Left lung (tissue), 10 donors: ENCODE measurements around the gene TMEM233. TPM values are rescaled to one million over a fixed set of nuclear protein-coding genes. Genes with fewer than 3 reads are reported as not detected.
A peak's percentile ranks its signal among the peaks of the same experiment; 100 is the strongest.

Experiments
- ATAC-seq: fragments of 200-7000 bp; cut with Tn5 transposase; one replicate; pipeline ENCODE4 v1.9.1; 2020; ENCODE audit warnings: moderate library complexity
- DNase-seq, 4 donors: peaks; one replicate each; pipeline ENCODE4 v3.0.0-alpha.2; 2013 to 2020
- H3K27ac ChIP-seq, 2 donors: fragments of 200-600 bp; sonication (generic) in 1 of 2; one replicate each; pipeline versions ENCODE4 v1.5.0 to v1.8.0; 2020 to 2021
- H3K27me3 ChIP-seq, 2 donors: fragments of 200-600 bp; sonication (generic) in 1 of 2; one replicate each; pipeline versions ENCODE4 v1.5.0 to v1.8.0; 2020 to 2021
- H3K36me3 ChIP-seq, 2 donors: fragments of 200-600 bp; sonication (generic) in 1 of 2; one replicate each; pipeline versions ENCODE4 v1.5.0 to v1.8.0; 2020 to 2021
- H3K4me1 ChIP-seq, 2 donors: fragments of 200-600 bp; one replicate each; pipeline ENCODE4 v1.8.0; 2021
- H3K4me3 ChIP-seq, 2 donors: fragments of 200-600 bp; sonication (generic) in 1 of 2; one replicate each; pipeline versions ENCODE4 v1.5.0 to v1.8.0; 2020 to 2021; ENCODE audit warnings: mild to moderate bottlenecking in 1 of 2
- H3K9me3 ChIP-seq, 2 donors: fragments of 200-600 bp; sonication (generic) in 1 of 2; one replicate each; pipeline versions ENCODE4 v1.5.0 to v1.8.0; 2020 to 2021
- intact Hi-C, 2 donors: fragments of 100-400 bp; cut with DNase I; formaldehyde crosslinking; loops; one replicate each; pipeline versions ENCODE4 v1.11.2 to v1.14.2; 2022
- polyA plus RNA-seq, 6 donors: library from polyadenylated mRNA; unstranded; fragments of 120-200 nt; gene quantifications; one replicate each; pipeline ENCODE4 v1.2.1, GENCODE V29; 2013; ENCODE audit not compliant: insufficient read length in 6 of 6
- total RNA-seq, 2 donors: library from RNA; stranded (reverse); fragmentation: NEBNext Ultra II Directional; extraction: Animal tissue kit (Norgen Biotek cat#: 25700); gene quantifications; one replicate each; pipeline ENCODE4 v1.2.1, GENCODE V29; 2021
- TF ChIP-seq, protein P1 (sequence below), 2 donors: fragments of 200-600 bp; sonication (generic) in 1 of 2; IDR thresholded peaks; one replicate each; pipeline versions ENCODE4 v1.5.0 to v1.8.0; 2021; ENCODE audit warnings: antibody characterized with exemption in 2 of 2
- donor health status: DM: no; HTN: yes; CAD: no.
- donor health status: DM: no; HTN: no; CAD: no.

The TMEM233 gene
- total and polyA plus RNA-seq, 8 donors = 0.79 to 2.7 (median 1.5) TPM

DNA sequence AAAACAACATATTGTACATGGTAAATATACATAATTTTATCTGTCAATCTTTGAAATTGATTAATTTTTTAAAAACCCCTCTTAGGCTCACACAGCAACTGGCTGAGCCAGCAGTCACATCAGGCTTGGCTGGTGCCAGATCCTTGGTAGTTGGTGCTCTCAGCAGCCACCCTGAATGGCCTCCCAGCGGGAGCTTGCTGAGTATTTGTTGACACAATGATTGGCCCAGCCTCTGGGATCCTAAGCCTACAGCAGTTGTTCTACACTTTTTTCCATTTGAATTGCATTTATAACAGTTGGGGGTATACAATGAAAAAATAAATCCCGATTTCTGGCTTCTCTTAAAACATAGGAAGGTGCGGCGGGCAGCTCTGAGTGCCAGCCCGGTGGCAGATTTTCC, 85.5 kb downstream of the TMEM233 start:
- Histone ChIP-seq H3K9me3 (no peaks in the 10 kb centered on the region), H3K36me3 (peaks cover 0 to 85% of the 10 kb centered on the region in 2 donors), H3K27me3 (no peaks in the 10 kb centered on the region), H3K4me3 (no peak overlapping the region), H3K27ac (peak overlapping the region in 1 of 2 donors; percentile 3), H3K4me1 (peaks cover 4 to 27% of the 10 kb centered on the region in 2 donors)
- intact Hi-C loops = no loop called here
- DNase-seq = peak in 1 of 4 donors; percentile 31
- TF ChIP-seq, protein P1, sequence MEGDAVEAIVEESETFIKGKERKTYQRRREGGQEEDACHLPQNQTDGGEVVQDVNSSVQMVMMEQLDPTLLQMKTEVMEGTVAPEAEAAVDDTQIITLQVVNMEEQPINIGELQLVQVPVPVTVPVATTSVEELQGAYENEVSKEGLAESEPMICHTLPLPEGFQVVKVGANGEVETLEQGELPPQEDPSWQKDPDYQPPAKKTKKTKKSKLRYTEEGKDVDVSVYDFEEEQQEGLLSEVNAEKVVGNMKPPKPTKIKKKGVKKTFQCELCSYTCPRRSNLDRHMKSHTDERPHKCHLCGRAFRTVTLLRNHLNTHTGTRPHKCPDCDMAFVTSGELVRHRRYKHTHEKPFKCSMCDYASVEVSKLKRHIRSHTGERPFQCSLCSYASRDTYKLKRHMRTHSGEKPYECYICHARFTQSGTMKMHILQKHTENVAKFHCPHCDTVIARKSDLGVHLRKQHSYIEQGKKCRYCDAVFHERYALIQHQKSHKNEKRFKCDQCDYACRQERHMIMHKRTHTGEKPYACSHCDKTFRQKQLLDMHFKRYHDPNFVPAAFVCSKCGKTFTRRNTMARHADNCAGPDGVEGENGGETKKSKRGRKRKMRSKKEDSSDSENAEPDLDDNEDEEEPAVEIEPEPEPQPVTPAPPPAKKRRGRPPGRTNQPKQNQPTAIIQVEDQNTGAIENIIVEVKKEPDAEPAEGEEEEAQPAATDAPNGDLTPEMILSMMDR (IDR thresholded peaks at IDR 0.05) = no peak
- ATAC-seq = peak; percentile 79

DNA sequence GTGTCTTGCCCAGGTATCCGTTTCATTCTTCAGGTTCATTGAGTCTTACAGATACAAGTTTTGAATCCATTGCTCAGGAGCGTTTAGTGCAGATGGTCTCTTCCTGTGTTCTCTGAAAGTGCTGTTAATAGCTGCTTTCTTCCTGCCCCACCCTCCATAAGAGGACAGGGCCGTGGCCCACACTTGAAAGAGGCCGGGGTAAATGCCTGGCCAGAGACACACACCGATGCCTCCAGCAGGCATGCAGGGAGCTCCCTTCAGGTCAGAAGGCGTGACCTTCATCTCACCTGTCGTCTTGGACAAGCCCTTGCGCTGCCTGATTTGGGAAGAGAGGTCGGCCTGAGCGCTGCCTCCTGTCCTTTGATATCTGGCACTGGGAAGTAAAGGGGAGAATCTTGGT, 85.9 kb downstream of the TMEM233 start:
- H3K4me1 ChIP-seq = peaks cover under 1 to 23% of the 10 kb centered on the region in 2 donors

DNA sequence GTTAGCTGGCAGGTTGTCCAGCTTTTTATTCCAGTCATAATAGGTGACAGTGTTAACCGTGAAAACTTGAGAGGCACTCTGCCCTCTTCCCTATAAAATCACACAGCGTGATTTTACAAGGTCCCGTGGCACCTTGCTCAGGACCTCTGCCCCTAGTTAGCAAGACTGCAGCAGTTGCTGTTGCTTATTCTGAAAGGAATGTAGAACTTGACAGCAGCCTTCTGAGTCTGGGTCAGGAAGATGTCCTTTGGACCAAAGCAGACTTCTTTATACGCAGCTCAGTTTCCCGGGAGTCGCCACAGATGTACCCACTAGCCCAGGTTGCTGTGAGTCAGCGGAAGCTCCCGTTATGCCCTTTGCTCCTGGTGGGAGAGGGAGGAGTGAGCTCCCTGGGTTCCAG, 87.5 kb downstream of the TMEM233 start:
- TF ChIP-seq, protein P1 (IDR thresholded peaks at IDR 0.05) = no peak

More for the DNA sequence above, 85.9 kb downstream of the TMEM233 start:
- no peaks in the 10 kb centered on the region for H3K9me3 ChIP-seq
- TF ChIP-seq, protein P1 (IDR thresholded peaks at IDR 0.05) = no peak
- intact Hi-C loops = no loop called here
- no peak for DNase-seq
- no peak overlapping the region for H3K4me3 ChIP-seq
- ATAC-seq = peak; percentile 41
- H3K36me3 ChIP-seq = peaks cover 0 to 81% of the 10 kb centered on the region in 2 donors
- H3K27me3 ChIP-seq = no peaks in the 10 kb centered on the region
- H3K27ac ChIP-seq = peak overlapping the region in 1 of 2 donors; percentile 3

DNA sequence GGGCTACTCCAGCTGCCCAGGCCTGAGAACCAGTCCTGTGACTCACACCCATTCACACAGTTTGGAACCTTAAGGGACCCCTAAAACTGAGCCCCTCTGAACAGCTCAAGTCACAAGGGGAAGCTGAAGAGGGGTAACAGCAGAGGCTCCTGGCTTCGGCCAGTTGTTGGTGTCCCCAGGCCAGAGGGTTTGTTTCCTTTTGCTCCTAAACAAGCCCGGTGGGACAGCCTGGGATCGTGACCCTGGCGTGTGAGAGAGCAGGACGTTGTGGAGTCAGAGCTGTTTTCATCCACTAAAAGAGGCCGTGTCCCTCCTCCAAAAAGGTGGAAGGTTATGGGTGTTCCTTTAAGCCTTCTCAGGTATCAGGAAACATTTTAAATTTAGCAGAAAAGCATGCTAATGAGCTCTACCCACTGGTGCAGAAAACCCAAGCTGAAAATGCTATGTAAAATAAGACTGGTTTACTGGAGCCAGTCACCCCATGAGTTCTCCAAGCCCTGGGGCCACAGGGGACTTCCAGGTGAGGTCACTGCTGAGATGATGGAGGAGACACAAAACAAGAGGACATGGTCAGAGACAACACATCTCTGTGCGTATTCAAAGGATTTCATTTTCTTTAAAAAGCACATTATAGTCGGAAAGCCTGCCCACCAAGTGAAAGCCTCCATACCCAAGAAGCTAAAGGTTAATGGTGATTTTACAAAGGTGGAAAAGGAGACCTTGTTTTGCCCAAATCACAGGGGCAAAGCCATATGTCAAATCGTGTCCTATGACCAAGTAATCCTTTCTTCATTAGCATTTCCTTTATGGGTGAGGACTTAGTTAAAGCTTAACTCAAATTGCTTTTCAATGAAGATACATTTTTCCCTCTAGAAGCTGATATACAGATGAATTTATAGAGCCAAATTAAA, 88.4 kb downstream of the TMEM233 start:
- no peaks in the 10 kb centered on the region for H3K9me3 ChIP-seq
- peaks cover 0 to 13% of the 10 kb centered on the region in 2 donors for H3K4me1 ChIP-seq
- TF ChIP-seq, protein P1 (IDR thresholded peaks at IDR 0.05) = no peak
- peak overlapping the region in 1 of 2 donors; percentile 69 for H3K27ac ChIP-seq
- DNase-seq (no peak), ATAC-seq (no peak)
- H3K36me3 ChIP-seq = peaks cover 0 to 62% of the 10 kb centered on the region in 2 donors
- intact Hi-C loops = no loop called here
- no peaks in the 10 kb centered on the region for H3K27me3 ChIP-seq
- no peak overlapping the region for H3K4me3 ChIP-seq

More for the DNA sequence above, 87.5 kb downstream of the TMEM233 start:
- H3K36me3 ChIP-seq = peaks cover 0 to 65% of the 10 kb centered on the region in 2 donors
- H3K4me1 ChIP-seq = peaks cover 0 to 13% of the 10 kb centered on the region in 2 donors
- intact Hi-C loops = no loop called here
- no peaks in the 10 kb centered on the region for H3K27me3 ChIP-seq
- DNase-seq (no peak), ATAC-seq (no peak)
- H3K4me3 ChIP-seq = no peak overlapping the region
- no peak overlapping the region for H3K27ac ChIP-seq
- H3K9me3 ChIP-seq = no peaks in the 10 kb centered on the region

GRCh38 chr12:119682639-119683252, 89.2 kb downstream of the TMEM233 start:
- TF ChIP-seq, protein P1 (IDR thresholded peaks at IDR 0.05) = no peak

More at GRCh38 chr12:119682639-119683252, 89.2 kb downstream of the TMEM233 start:
- ATAC-seq = peak; percentile 14
- Histone ChIP-seq H3K27ac (peak overlapping the region; percentile 53 to 69), H3K4me3 (no peak overlapping the region), H3K9me3 (no peaks in the 10 kb centered on the region), H3K4me1 (peaks cover 0 to 13% of the 10 kb centered on the region in 2 donors), H3K36me3 (peaks cover 0 to 55% of the 10 kb centered on the region in 2 donors), H3K27me3 (no peaks in the 10 kb centered on the region)
- intact Hi-C loops = no loop called here
- no peak for DNase-seq
